ENCODE measurements around the gene TPRN. TPM values are rescaled to one million over a fixed set of nuclear protein-coding genes. Genes with fewer than 3 reads are reported as not detected.

Gene TPRN
- total RNA-seq, 1 donor from 2014 or later: 16.0 TPM

GRCh38 chr9:137191245-137191644 is 9.3 kb downstream of the TPRN start:
- Histone ChIP-seq H3K9me3 (ENCODE audit: insufficient read depth, low read depth, low read length) (no peaks in the 10 kb centered on the region), H3K36me3 (ENCODE audit: insufficient read depth, low read length) (no peaks in the 10 kb centered on the region), H3K27me3 (ENCODE audit: insufficient read depth, low read length) (no peaks in the 10 kb centered on the region), H3K79me2 (ENCODE audit: insufficient read depth, low read length) (peaks cover 78% of the 10 kb centered on the region), H3K4me3 (ENCODE audit: insufficient read depth, low read depth, low read length) (no peak overlapping the region), H3K4me1 (ENCODE audit: insufficient read depth, low read length) (peaks cover 19% of the 10 kb centered on the region), H3K9ac (ENCODE audit: low read length) (no peak overlapping the region), H4K20me1 (ENCODE audit: insufficient read depth, low read length) (peaks cover 80% of the 10 kb centered on the region), H3K27ac (ENCODE audit: low read depth, low read length) (no peak overlapping the region), H2AFZ (ENCODE audit: low read depth, low read length) (no peak overlapping the region), H3K4me2 (ENCODE audit: low read length) (no peak overlapping the region)
- peaks cover 21% of the 10 kb centered on the region for H3K4me1 Mint-ChIP-seq (ENCODE audit: low read depth, unreplicated experiment)
- peaks cover 5% of the 10 kb centered on the region for H3K36me3 Mint-ChIP-seq (ENCODE audit: low read depth, unreplicated experiment)
- no peak for TF ChIP-seq CTCF (IDR thresholded peaks at IDR 0.05; ENCODE audit: insufficient read depth, low read depth, low read length)
- TF ChIP-seq EZH2 (IDR thresholded peaks at IDR 0.05; ENCODE audit: insufficient read depth, low read length): no peak
- no peak for DNase-seq (ENCODE audit: low read depth)
- H3K9me3 Mint-ChIP-seq (ENCODE audit: unreplicated experiment): no peaks in the 10 kb centered on the region
- no peak overlapping the region for H3K27ac Mint-ChIP-seq (ENCODE audit: unreplicated experiment)
- H3K4me3 Mint-ChIP-seq (ENCODE audit: unreplicated experiment): peak overlapping the region; percentile 77
- H3K27me3 Mint-ChIP-seq (ENCODE audit: low read depth, unreplicated experiment): no peaks in the 10 kb centered on the region
- FAIRE-seq: no peak

- Histone ChIP-seq H3K9ac (ENCODE audit: low read length) (peak overlapping the region; percentile 93), H3K4me2 (ENCODE audit: low read length) (peak overlapping the region; percentile 99), H3K79me2 (ENCODE audit: insufficient read depth, low read length) (peaks cover 81% of the 10 kb centered on the region), H3K36me3 (ENCODE audit: insufficient read depth, low read length) (no peaks in the 10 kb centered on the region), H3K4me3 (ENCODE audit: insufficient read depth, low read depth, low read length) (no peak overlapping the region), H2AFZ (ENCODE audit: low read depth, low read length) (no peak overlapping the region), H4K20me1 (ENCODE audit: insufficient read depth, low read length) (peaks cover 80% of the 10 kb centered on the region), H3K9me3 (ENCODE audit: insufficient read depth, low read depth, low read length) (no peaks in the 10 kb centered on the region), H3K27me3 (ENCODE audit: insufficient read depth, low read length) (no peaks in the 10 kb centered on the region), H3K27ac (ENCODE audit: low read depth, low read length) (no peak overlapping the region), H3K4me1 (ENCODE audit: insufficient read depth, low read length) (peaks cover 19% of the 10 kb centered on the region)
- Mint-ChIP-seq H3K4me3 (ENCODE audit: unreplicated experiment) (peak overlapping the region; percentile 95), H3K27me3 (ENCODE audit: low read depth, unreplicated experiment) (no peaks in the 10 kb centered on the region), H3K27ac (ENCODE audit: unreplicated experiment) (peak overlapping the region; percentile 26), H3K4me1 (ENCODE audit: low read depth, unreplicated experiment) (peaks cover 20% of the 10 kb centered on the region), H3K36me3 (ENCODE audit: low read depth, unreplicated experiment) (peaks cover 7% of the 10 kb centered on the region), H3K9me3 (ENCODE audit: unreplicated experiment) (no peaks in the 10 kb centered on the region)
- DNase-seq (ENCODE audit: low read depth) (no peak), FAIRE-seq (no peak)
- TF ChIP-seq EZH2 (IDR thresholded peaks at IDR 0.05; ENCODE audit: insufficient read depth, low read length) (no peak), CTCF (IDR thresholded peaks at IDR 0.05; ENCODE audit: insufficient read depth, low read depth, low read length) (no peak)
Observed at GRCh38 chr9:137190315-137190856, 10.2 kb downstream of the TPRN start.
